ENCODE results near the gene BRD4.
A peak's percentile ranks its signal among the peaks of the same experiment; 100 is the strongest.
"Not testable (repeated sequence)": the region's sequence is repeated elsewhere in the genome, so short reads cannot be mapped to it uniquely, and the experiment has no call there.

BRD4 gene

GRCh38 chr19:15332311-15332996, at the start of gene BRD4:
BRD4 (minus strand) TSS chr19:15332539; CDS start chr19:15273099, 59,440 bp downstream.
- peak; percentile 92 for DNase-seq

- DNase-seq = no peak
Measured at GRCh38 chr19:15381864-15382263, 49.5 kb upstream of the BRD4 start.

- DNase-seq = no peak
Measured at GRCh38 chr19:15381429-15381828, 49.1 kb upstream of the BRD4 start.

DNA sequence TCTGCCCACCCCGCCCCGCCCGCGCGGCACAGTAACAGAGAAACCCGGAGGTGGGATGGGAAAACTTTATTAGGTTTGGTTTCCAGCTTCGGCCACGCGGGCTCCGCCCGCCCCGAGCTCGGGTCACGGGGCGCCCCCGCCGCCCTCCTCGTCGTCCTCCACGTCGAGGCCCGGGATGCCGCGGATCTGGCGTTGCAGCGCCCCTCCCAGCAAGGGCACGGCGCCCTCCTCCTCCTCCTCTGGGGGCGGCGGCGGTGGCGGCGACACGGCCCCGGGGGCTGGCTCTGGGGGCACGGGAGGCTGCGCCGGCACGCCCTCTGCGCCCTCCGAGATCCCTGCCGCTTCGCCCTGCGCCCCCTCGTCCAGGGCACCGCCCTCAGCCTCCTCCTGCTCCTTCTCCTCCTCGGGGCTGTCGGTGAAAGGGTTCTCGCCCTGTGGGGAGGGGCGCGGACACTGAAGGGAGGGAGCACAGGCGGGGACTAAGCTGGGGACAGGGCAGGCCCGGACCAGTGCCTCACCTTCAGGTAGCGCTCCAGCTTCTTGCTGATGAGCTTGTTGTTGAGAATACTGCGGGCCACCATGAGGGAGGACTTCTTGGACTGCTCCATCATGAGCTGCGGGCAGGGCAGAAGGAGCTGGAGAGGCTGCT, 47.8 kb upstream of the BRD4 start:
- no peak for DNase-seq

- DNase-seq = peak; percentile 99
Measured at GRCh38 chr19:15379083-15379998, 47.0 kb upstream of the BRD4 start, which contains the start of gene AKAP8. AKAP8 (minus strand) TSS chr19:15379787; CDS start chr19:15379731, 56 bp downstream.

DNA sequence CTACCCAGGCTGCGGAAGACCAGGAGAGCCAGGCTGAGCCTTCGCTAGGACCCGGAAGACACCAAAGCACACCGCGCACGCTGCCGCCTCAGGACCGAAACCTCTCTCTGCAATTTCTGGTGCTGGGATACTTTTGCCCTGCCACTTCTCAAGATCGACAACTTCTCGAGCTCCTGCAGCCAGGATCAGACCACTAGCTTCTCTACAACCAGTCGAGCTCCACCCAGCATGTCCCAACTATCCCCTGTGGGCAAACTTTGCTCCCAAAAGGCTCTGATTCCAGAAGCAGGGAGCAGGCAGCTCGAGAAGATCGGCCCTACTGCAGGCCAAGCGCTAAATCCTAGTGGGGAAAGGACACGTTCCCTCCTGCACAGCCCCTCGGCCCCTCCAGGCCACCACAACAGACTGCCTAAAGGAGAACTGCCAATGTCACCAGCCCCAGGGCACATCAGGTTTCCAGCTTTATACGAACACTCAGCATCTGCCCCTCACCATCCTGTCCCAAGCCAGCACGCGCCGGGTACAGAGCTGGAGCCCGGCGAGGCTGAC, 46.3 kb upstream of the BRD4 start:
- DNase-seq = peak; percentile 82

GRCh38 chr19:15374796-15375440, 42.6 kb upstream of the BRD4 start:
- DNase-seq = no peak

GRCh38 chr19:15374105-15374651, 41.8 kb upstream of the BRD4 start:
- no peak for DNase-seq

DNA sequence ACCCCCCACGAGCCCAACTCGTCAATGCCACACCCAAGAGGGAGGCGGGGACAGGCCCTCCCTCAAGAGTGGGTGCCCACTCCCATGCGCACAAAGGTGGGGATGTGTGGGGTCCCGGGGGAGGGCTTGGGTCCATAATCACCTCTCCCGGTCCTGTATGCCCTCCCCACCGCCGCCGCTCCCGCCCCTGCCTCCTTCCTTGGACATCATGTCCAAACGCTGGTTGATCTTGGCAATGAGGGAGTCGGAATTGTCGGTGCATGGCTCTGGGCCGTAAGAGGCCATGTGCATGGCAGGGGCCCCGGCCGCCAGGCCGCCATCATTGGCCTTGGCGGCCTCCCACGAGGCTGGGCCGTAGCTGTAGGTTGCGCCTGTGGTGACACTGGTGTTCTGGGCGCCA, 41.3 kb upstream of the BRD4 start:
- no peak for DNase-seq

- DNase-seq = no peak
Measured at GRCh38 chr19:15372891-15373301, 40.6 kb upstream of the BRD4 start.

DNA sequence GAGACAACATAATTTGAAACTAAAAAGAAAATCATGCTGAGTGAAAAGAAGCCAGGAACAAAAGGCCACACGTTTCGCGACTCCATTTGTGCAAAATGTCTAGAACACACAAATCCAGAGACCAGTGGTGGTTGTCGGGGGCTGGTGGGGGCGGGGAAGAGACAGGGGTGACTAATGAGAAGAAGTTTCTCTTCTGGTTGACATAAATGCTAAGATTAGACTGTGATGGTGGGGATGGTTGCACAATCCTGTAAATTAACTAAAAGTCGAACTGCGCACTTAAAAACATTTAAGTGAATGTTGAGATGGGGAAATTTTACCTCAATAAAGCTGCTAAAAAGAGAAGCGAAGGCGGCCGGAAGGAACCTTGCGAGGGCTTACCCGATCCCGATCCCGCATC, 40.1 kb upstream of the BRD4 start:
- no peak for DNase-seq

GRCh38 chr19:15371786-15372380, 39.5 kb upstream of the BRD4 start:
- DNase-seq = no peak

DNA sequence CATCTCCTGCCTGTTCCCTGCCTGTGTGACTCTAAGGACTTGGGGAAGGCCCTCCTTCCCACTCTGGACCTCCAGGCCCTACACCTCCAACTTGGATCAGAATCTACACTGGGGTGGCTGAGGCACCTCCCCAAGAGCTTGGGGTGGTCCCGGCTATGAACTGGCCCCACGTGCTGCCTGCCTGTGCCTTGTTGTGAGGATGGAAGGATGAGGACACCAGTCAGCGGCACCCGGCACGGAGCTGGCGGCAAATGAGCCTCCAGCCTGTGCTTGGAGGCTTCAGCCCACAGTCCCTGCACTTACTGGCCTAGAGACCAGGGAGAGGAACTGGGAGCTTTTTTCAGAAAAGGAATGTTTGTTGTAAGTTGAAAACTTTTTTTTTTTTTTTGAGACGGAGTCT, 38.8 kb upstream of the BRD4 start:
- DNase-seq = no peak

- no peak for DNase-seq
Measured at GRCh38 chr19:15369594-15369891, 37.2 kb upstream of the BRD4 start.

DNA sequence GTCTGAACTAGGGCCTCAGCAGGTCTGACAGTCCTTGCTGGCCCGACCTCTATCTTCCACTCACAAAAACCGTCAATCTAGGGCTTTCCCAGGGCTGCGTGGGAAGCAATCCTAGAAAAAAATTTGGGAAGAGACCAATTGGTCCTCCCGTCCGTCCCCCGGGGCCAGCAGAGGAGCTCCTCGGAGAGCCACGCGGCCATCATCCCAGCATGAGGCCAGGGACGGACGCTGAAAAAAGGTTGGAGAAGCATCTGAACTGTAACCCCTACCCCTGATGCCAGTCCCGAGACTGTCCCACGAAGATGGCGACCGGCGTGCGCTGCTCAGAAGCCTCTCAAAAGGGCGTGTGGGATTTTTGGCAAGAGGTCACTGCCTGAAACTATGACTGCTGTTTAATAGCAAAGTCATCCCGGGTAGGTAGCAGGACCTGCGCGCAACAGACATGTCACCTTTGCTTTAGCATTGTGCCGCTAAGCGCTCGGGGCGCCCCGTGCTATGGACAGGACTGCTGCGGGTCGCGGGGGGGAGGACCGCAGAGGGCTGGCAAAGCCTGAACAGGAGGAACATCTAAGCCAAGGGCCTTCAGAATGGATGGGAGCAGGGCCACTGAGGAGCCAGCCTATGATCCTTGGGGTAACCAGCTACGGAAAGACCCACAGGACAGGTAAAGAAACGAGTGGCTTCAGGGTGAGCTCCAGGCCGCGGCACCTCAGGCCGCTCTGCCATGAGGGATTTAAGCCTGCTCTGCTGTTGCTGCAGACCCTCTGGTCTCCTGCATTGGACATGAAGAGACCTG, 36.7 kb upstream of the BRD4 start:
- no peak for DNase-seq

DNA sequence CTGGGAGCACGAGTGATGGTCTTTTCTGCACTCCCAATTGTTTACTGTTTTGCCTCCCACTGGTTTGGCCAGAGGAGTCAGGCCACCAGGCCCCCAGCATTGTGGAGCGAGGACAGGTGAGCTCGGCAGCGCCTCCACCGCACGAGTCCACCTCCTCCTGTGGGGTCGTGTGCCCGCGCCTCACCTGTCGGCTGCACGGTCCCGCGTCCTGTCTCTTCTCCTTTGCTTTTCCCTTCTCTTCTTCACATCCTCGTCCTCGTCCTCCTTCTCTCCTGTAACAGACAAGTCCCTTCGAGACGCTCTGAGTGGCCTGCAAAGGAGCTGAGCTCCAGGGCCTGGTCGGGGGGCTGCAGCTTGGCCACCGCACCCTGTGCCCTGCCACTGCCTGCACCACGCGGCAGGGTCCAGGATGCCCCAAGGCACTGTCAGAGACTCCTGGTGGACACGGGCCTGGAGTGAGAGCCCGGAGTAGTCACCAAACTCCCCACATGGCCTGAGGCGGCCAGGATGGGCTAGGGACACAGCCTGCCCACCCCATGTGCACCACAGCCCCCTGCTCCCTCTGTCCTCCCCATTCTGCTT, 35.8 kb upstream of the BRD4 start:
- no peak for DNase-seq

DNA sequence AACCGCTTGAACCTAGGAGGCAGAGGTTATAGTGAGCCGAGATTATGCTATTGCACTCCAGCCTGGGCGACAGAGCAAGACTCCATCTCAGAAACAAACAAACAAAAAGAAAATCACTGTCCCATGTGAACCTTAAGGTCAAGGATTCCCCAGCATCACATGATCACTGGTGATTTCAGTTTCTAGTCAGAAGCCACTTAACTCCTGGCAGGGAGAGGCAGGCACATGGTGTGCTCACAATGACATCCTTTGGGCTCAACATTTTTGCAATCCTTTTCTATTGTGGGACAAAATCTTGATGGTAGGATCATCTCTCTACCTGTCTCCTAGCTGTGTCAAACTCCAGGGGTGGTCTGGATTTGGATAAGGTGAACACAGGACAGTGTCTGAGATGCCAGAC, 35.1 kb upstream of the BRD4 start:
- no peak for DNase-seq

DNA sequence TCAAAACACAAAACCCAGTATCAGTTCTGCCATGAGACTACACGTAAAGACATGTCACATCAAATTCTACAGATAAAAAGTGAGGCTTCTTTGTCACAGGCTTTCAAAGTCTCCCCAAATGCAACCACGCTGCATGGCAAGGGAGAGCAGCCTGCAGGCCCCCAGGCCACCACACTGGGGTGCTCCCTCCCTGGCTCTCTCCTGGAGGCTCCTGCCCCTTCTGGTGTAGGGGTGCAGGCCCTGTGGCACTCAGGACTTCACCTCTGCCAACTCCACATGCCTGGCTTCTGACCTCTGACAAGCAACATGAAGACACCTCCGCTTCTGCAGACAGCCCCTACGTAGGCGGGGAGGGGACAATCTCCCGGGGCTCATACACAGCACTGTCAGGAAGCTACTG, 32.9 kb upstream of the BRD4 start:
- DNase-seq = no peak

- not testable (repeated sequence) for DNase-seq
Measured at GRCh38 chr19:15363791-15364190, 31.5 kb upstream of the BRD4 start.

- DNase-seq = not testable (repeated sequence)
Measured at GRCh38 chr19:15363048-15363447, 30.7 kb upstream of the BRD4 start.

DNA sequence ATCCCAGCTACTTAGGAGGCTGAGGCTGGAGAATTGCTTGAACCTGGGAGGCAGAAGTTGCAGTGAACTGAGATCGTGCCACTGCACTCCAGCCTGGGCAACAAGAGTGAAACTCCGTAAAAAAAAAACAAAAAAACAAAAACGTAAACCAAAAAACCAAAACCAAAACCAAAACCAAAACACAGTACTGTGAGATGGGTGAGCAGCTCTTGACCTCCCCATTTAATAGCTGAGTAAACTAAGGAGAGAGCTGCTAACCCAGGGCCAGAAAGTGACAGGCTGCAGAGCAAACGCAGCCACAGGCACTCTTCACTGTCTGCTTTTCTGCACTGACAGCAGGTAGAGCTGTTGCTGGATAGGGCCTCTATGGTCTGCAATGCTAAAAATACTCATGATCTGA, 27.7 kb upstream of the BRD4 start:
- DNase-seq = not testable (repeated sequence)
